NT2/D1 (cell line): Measurements from ENCODE around the gene GPR17.

ENCODE experiments used
- DNase-seq: peaks from one replicate; pipeline ENCODE4 v3.0.0-alpha.2; 2011; ENCODE audit warnings: low read depth, low spot score
- H3K27me3 ChIP-seq: 2 replicates; pipeline ENCODE4 v1.6.0; 2011; ENCODE audit warnings: mild to moderate bottlenecking; ENCODE audit not compliant: insufficient read length, insufficient read depth
- H3K36me3 ChIP-seq: 2 replicates; pipeline ENCODE4 v1.6.1; 2011; ENCODE audit warnings: mild to moderate bottlenecking, low read length, mixed read lengths; ENCODE audit not compliant: insufficient read depth, insufficient read length
- H3K4me1 ChIP-seq: 2 replicates; pipeline ENCODE4 v1.5.1; 2011; ENCODE audit not compliant: insufficient read depth, insufficient read length
- H3K4me3 ChIP-seq: 2 replicates; pipeline ENCODE4 v1.5.1; 2011; ENCODE audit warnings: low read depth; ENCODE audit not compliant: insufficient read length
- H3K9ac ChIP-seq: 2 replicates; pipeline ENCODE4 v1.6.0; 2011; ENCODE audit warnings: low read depth; ENCODE audit not compliant: insufficient read length
- H3K9me3 ChIP-seq: 2 replicates; pipeline ENCODE4 v1.5.1; 2011; ENCODE audit warnings: mild to moderate bottlenecking, low read length; ENCODE audit not compliant: insufficient read depth
- SUZ12 ChIP-seq: IDR thresholded peaks from 2 replicates; pipeline ENCODE4 v1.6.1; 2011; ENCODE audit not compliant: insufficient read length, insufficient read depth; ENCODE audit errors: extremely low read depth
- YY1 ChIP-seq: IDR thresholded peaks from 2 replicates; pipeline ENCODE4 v1.6.1; 2011; ENCODE audit not compliant: insufficient read length, insufficient read depth
- ZNF274 ChIP-seq: IDR thresholded peaks from 2 replicates; pipeline ENCODE4 v1.6.1; 2011; ENCODE audit warnings: mild to moderate bottlenecking, low read depth, low read length

The GPR17 gene

DNA sequence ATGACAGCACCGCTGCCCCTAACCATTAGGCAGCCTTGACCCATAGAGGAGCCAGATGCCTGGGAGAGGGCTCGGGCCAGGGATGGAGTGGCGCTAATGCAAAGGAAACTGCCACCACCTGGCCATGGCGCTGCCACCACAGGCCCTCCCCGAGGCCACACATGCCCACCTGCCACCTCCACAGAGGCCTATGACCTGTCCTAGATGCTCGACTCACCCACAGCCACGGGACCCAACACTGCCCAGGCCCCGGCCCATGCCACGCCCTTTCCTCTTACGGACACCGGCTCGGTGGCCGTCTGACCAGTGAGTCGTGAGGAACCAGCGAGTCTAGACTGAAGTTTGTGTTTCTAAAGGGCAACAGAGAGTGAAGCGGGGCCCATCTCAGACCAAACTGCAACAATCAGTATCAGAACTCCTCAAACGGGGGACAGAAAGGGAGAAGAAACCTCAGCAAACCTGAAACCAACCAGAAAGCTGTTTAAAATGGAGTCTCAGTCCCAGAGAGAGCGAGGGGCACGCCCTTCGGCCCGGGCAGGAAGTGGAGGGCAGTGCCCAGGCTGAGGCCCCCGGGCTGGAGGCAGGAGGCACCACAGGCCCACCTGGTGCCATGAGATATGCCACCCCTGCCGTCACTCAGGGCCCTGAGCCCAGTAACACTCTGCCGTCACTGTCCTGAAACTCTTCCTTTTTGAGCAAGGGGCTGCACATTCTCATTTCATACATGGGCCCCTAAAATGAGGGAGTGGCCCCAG, 711 bp downstream of the GPR17 start:
- DNase-seq, result no peak
- no peak for TF ChIP-seq YY1
- no peak for TF ChIP-seq ZNF274
- no peak for TF ChIP-seq SUZ12
- Histone ChIP-seq H3K36me3 (peaks cover 8% of the 10 kb centered on the region), H3K27me3 (no peaks in the 10 kb centered on the region), H3K4me1 (peaks cover 38% of the 10 kb centered on the region), H3K9me3 (no peaks in the 10 kb centered on the region), H3K9ac (no peak overlapping the region), H3K4me3 (no peak overlapping the region)

DNA sequence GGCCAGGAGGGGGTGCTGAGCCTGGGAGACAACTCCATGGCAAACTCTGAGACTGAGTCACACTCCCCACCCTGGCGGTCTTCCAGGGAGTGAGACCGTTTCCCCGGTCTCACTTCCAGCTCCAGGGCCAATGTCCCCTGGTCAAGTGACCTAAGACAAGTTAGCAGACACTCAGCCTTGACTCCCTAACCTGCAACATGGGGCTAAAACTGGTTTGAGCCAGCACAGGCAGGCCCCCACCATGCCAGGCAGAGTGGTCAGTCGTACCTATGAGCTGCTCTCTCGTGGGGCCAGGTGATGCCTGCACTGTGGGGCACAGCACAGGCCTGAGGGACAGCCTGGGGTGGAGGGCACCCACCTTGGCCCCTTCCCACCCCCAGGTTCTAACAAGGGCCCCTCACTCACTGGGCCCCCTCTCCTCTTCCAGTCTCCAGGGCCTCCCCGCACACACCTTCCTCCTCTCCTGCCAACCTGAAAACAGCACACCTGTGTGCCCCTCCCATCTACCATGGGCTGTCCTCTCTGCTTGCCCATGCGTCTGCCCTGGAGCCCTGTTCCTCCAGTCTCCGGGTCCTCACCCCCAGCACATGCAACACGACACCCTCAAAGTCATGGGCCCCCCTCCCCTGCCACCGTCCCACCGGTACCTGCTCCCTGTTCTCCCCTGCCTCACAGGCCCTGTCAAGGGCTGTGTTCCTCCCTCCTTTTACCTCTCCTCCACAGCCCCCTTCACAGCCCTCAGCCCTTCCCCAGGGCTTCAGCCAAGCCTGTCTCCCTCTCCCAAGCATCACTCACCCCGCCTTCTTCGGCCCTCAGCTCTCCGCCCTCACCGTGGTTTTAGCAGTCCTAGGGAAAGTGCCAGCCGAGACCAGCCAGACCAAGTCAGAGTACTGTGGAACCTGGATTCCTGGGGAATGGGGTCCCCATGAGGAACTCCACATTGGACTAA, 1.6 kb downstream of the GPR17 start:
- peak overlapping the region; percentile 27 for H3K9ac ChIP-seq
- H3K27me3 ChIP-seq, result no peaks in the 10 kb centered on the region
- H3K9me3 ChIP-seq, result no peaks in the 10 kb centered on the region
- no peak for DNase-seq
- TF ChIP-seq SUZ12 (no peak), ZNF274 (no peak), YY1 (no peak)
- H3K4me3 ChIP-seq, result no peak overlapping the region
- H3K36me3 ChIP-seq, result peaks cover 8% of the 10 kb centered on the region
- peaks cover 40% of the 10 kb centered on the region for H3K4me1 ChIP-seq

- no peaks in the 10 kb centered on the region for H3K27me3 ChIP-seq
- DNase-seq, result no peak
- H3K4me3 ChIP-seq, result no peak overlapping the region
- TF ChIP-seq SUZ12 (no peak), ZNF274 (no peak), YY1 (no peak)
- no peak overlapping the region for H3K9ac ChIP-seq
- peaks cover 11% of the 10 kb centered on the region for H3K36me3 ChIP-seq
- H3K4me1 ChIP-seq, result peaks cover 40% of the 10 kb centered on the region
- no peaks in the 10 kb centered on the region for H3K9me3 ChIP-seq
Measured at GRCh38 chr2:127648321-127648720, 2.4 kb downstream of the GPR17 start.

DNA sequence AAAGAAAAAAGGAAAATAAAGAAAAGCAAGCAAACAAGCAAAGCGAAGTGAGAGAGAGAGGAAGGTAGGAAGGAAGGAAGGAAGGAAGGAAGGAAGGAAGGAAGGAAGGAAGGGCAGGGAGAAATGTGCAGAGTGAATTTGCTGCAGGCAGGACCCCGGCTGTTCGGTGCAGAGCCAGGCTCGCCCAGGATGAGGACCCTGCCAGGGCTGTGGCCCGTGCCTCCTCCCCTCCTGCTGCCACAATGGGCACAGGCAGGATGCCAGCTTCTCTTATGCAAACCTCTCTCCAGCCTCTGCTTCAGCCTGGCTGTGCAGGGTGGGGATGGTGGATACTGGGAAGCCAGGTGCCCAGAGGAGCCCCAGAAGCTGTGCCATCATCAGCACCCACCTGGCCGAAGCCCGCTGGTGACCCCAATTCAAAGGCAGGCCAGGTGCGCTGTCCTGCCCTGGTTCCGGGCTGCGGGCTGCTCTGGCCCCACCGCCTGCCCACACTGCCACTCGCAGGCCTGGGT, 3.2 kb downstream of the GPR17 start:
- Histone ChIP-seq H3K9ac (peak overlapping the region; percentile 27), H3K36me3 (peaks cover 16% of the 10 kb centered on the region), H3K4me3 (no peak overlapping the region), H3K4me1 (peaks cover 35% of the 10 kb centered on the region), H3K27me3 (no peaks in the 10 kb centered on the region), H3K9me3 (no peaks in the 10 kb centered on the region)
- no peak for TF ChIP-seq YY1
- TF ChIP-seq ZNF274, result no peak
- no peak for TF ChIP-seq SUZ12
- DNase-seq, result no peak

GRCh38 chr2:127649684-127650040, 3.7 kb downstream of the GPR17 start:
- no peaks in the 10 kb centered on the region for H3K27me3 ChIP-seq
- peak overlapping the region; percentile 47 for H3K9ac ChIP-seq
- peak; percentile 82 for DNase-seq
- no peak for TF ChIP-seq SUZ12
- TF ChIP-seq YY1, result no peak
- no peak for TF ChIP-seq ZNF274
- peaks cover 35% of the 10 kb centered on the region for H3K4me1 ChIP-seq
- no peaks in the 10 kb centered on the region for H3K9me3 ChIP-seq
- H3K4me3 ChIP-seq, result no peak overlapping the region
- H3K36me3 ChIP-seq, result peaks cover 20% of the 10 kb centered on the region

- no peak for TF ChIP-seq ZNF274
- peak overlapping the region; percentile 47 for H3K9ac ChIP-seq
- H3K4me3 ChIP-seq, result no peak overlapping the region
- H3K9me3 ChIP-seq, result no peaks in the 10 kb centered on the region
- DNase-seq, result no peak
- peaks cover 39% of the 10 kb centered on the region for H3K4me1 ChIP-seq
- H3K27me3 ChIP-seq, result no peaks in the 10 kb centered on the region
- H3K36me3 ChIP-seq, result peaks cover 20% of the 10 kb centered on the region
Measured at GRCh38 chr2:127650041-127650784, 4.3 kb downstream of the GPR17 start.
